Measurements from ENCODE around the gene ZBTB7C. TPM values are rescaled to one million over a fixed set of nuclear protein-coding genes. Genes with fewer than 3 reads are reported as not detected.
"Not testable (repeated sequence)": the region's sequence is repeated elsewhere in the genome, so short reads cannot be mapped to it uniquely, and the experiment has no call there.

Gene ZBTB7C
- 0.81 and 0.98 TPM in 2 replicates for total RNA-seq

DNA sequence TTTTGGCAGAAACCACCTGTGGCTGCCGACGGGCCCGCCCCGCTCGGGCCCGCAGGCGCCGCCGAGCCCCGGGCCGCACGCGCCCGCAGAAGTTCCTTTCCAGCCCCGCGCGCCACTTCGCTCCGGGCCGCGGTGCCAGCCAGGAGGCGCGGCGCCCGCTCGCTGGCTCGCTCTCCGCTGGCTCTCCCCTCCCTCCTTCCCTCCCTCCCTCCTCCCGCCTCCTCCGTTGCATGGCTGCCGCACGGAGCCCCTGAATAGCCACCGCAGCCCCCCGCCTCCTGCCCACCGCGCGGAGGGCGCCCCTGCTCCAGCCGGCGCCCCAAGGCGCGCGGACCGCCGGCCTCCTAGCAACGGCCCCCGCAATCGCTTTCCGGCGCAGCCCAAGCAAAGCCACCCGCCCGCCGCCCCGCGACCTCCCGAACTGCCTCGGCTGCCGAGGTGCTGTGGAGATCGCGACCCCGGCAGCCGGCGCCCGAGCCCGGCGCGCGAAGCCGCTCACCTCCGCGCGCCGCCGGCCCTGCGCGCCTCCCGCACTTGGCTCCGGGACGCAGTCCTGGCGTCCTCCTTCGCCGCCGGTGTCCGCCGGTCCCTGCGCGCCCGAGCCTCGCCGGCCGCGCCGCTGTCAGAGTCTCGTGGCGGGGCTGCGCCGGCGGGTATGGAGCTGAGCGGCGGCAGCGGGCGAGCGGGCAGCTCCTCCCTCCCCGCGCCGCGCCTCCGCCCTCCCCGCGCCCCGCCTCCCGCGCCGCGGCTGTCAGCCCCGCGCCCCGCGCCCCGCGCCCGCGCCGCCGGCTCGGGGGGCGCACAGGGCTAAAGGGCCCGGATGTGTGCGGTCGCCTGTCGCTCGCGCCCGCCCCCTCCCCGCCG lies at the start of gene ZBTB7C:
Gene ZBTB7C, minus strand, starts transcription at position 657 of the 864 bp plus-strand sequence.
- intact Hi-C loops (cut with micrococcal nuclease) = loop anchor here (5.0 kb wide), 1 partner anchor 182 kb away; no protein-coding TSS in a partner anchor

DNA sequence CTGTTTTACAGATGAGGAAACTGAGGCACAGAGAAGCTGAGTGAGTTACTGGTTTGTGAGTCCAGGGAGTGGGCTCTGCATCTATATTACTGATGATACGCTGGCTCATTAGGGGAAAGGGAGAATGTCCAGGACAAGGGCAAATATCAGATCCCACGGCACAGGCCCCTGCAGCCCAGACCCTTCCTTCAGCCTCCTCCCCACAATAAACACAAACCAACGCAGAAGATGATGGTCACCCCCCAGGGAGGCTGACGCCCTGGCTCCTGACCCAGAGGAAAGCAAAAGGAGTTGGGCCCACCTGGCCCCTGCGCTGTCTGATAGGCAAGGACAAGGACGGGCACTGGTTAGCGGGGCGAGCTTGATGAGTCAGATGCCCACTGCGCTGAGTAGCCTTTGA lies 47.7 kb upstream of the ZBTB7C start:
- intact Hi-C loops (cut with micrococcal nuclease) = no loop called here

DNA sequence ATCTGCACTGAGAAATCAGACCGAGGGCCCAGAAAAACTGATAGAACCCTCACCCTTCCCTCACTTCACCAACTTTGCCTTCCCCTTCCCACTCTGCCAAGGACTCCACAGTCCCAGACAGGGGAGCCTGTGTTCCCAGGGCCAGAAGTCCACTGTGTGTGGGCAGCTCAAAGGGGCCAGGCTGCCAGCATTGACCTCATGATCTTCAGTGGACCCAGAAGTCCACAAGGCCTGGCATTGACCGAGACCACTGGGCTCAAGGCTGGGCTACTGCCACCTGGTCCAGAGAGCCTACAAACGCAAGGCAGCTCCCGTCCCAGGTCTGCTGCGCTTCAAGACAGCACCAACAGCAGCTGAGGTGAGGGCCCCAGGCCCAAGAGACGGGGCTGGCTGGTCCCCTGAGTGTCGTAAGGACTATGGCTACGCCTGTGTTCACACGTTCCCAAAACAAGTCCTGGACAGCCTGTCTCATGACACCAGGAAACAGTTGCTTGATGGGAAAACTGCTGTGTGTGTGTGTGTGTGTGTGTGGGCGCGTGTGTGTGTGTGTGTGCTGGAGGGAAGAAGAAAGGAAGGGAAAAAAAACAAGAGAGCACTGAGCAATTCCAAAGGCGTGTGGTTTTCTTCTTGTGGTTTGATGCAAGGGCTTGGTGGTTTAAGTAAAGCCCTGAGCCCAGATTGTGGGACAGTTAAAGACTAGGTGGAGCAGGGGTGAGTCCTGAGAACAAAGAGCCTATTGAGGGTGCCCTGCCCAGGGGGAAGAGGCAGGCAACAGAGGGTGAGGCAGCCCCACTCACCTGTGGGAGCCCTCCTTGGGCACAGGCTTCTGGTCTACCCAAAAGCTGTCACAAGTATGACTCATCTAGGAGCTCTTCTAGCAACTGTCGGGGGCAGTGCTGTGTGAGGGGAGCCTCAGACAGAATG lies 46.6 kb upstream of the ZBTB7C start:
- intact Hi-C loops (cut with micrococcal nuclease) = no loop called here

DNA sequence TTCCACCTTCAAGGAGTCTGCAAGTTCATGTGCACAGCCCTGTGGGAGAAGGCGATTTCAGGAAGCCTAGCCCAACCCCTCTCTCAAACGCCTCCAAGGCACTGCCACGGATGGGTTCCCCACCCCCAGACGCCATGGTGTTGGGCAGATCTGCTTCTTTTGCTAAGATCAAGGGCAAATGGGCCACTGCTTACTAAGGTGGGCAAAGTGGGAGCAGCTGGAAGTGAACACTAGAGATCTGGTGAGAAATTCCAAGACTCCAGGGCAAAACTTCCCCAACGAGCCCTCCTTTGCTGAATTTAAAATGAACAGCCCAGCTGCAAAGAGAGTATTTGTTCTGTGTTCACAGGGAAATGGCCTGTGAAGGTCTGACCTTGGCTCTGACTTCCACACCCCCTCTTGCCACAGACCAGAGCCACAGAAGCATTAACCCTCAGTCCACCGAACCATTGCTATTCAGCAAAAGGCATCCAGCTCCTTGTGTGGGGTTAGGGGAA lies 45.1 kb upstream of the ZBTB7C start:
- intact Hi-C loops (cut with micrococcal nuclease) = no loop called here

DNA sequence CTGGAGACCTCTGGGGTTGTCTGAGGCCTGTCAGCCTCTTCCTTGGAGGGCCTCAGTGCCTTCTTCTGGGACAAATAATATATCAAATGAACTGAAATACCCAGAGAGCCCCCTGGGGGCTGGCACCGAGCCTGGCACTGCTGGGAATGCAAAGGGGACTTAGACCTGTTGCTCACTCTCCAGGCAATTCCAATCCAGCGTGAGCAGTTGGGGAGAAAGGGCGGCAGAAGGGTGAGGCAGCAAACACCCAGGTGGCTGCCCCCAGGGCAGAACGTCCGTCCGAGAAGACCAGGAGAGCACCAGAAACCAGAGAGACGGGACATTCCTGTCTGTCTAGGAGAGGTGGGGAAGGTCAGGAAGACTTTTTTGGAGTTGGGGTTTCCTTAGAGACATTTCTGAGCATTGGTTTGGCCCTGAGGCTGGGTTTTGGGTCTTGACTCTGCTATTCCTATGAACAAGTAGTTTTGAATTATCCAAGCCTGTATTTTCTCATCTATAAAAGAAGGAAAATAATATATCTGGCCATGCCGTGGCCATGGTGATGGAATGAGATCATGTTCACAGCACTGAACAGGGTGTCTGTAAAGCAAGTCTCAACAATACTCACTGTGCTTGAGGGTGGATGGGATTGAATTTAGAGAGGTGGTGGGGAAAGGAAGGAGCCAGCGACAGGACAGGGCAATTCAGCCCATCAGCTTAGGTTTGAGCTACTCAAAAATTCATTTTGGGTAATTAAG lies 44.3 kb upstream of the ZBTB7C start:
- intact Hi-C loops (cut with micrococcal nuclease) = no loop called here

DNA sequence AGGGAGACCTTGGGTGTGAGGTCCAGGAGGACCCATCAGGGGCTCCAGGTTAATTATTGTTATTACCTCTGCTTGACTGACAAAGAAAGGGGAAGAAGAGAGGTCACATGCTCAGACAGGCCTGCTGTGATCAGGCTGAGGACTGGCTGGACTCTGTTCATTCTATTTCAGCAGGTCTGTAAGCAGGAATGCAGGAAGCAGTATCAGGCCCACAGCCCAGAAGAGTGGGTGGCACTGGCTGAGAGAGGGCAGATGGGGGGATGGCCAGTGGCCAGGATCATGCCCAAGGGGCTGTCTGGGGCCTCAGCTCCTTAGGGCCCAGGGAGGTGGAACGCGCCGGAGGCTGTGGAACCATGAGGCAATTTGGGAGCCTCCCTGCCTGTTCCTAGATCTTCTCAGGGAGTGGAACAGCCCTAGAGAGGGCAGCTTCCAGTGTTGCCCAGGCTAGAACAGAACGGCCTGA lies 43.7 kb upstream of the ZBTB7C start:
- intact Hi-C loops (cut with micrococcal nuclease) = no loop called here

DNA sequence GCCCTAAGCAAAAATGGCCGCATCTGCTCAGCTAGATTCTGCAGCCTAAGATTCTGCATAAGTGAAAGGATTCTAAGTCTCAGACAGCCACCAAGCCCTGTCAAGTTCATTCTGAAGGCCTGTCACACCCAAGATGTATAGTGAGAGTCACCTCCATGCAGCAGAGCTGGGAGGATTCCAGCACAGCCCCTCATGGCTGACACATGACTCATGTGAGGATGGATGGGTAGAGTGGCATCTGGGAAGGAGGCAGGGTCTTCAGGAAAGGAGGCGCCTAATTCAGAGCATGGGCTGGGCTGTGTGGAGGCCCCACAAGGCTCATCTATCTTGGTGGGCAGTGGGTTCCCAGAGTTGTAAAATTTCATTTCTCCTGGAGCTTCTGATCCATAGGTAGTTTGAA lies 41.5 kb upstream of the ZBTB7C start:
- intact Hi-C loops (cut with micrococcal nuclease) = no loop called here

DNA sequence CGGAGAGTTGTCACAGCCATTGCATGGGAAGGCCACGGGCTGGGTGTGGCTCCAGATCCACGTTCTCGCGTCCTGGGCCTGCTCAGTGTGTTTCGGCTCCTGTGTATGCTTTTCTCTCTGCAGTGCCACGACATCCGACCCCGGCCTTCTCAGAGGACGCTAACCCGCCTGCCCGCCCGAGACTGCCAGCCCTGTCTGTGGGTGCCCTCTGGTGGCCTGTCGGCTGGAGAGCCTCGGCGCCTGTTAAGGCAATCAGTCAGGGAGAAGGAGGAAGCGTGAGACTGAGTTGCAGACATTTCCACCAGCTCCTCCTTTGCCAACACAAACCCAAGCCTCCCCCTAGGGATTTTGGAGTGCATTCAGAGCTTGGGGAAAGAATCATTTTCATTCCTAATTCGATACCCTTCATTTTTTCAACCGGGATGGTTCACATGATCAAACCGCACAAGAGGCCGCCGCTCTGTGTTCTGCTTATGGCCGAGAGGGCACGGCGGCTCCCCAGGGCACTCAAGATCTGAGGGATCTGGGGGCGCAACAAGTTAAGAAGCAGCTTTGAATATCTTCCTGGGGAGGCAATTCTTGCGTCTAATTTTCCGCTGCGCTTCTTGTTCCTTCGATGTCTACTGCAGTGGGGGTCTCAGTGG lies 37.5 kb upstream of the ZBTB7C start:
- intact Hi-C loops (cut with micrococcal nuclease) = loop anchor here (1.0 to 5.0 kb wide), 4 partner anchors 144 to 674 kb away; no protein-coding TSS in a partner anchor

DNA sequence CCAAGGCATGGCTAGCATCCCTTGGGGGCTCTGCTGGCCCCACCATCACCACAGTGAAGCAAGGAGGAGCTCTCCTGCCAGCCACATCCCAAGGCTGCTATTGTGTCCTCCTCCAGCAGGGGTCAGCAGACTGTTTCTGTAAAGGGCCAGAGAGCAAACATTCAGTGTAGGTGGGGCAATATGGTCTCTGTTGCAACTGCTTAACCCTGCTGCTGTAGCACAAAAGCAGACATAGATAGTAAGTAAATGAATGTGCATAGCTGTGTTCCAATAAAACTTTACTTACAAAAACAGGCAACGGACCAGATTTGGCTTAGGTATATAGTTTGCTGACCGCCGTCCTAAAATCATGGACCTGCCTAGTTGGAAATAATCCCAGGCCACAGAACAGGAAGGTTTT lies 36.4 kb upstream of the ZBTB7C start:
- intact Hi-C loops (cut with micrococcal nuclease) = loop anchor here (1.0 to 5.0 kb wide), 3 partner anchors 20 to 143 kb away; no protein-coding TSS in a partner anchor

DNA sequence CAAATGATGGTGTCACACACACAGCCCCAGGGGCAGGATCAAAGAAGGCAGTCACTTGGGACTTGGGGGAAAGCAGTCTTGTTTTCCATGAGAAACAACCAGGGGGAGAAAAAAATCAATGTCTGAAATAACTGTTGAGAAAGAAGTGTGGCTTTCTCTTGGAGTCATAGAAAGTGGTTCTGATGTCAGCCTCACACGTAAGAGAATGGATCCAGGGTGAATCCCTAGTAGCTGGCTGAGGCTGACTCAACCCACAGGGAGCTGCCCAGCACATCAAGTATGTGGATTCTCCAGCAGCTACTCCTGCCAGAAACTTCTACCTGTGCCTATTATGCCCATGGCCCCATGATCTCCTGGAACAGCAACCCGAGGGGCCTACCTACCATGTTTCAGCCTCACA lies 33.6 kb upstream of the ZBTB7C start:
- intact Hi-C loops (cut with micrococcal nuclease) = no loop called here

DNA sequence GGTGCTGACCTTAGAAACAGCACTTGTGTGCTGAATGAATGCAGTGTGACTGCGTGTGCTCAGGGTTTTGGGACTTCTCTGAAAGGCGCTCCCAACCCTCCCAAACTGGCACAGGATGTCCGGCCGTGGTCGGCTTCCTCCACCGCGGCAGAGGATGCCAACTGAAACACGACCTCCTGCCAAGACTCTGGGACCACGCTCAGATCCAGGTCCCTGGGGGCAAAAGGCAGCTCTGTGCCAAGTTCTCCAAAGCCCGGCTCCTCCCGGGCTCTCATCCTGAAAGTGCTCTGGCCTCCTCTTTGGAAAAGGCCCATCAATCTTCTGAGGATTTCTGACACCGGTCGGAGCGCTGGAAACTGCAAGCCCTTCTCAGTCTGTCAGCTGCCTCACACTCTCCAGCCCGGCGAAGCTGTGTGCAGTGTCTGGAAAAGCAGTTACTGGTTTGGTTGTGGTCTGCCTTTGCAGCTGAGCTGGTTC lies 32.3 kb upstream of the ZBTB7C start:
- intact Hi-C loops (cut with micrococcal nuclease) = no loop called here

DNA sequence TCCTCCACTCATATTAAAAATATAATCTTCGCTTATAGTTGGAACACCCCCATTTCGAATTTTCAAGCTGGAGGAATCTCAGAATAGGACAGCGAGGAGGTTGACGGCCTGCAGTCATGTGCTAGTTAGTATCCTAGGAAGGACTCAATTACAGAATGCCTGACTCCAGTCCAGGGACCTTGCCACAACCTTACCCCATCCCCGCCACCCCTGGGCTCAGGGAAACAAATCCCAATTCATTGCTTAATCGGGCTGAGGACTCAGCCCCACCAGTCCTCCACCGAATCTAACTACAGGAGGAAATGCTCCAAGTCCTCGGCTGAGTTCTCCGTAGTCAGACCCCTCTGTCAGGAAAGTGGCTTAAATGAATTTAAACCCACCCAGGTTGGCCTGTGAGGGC lies 31.7 kb upstream of the ZBTB7C start:
- intact Hi-C loops (cut with micrococcal nuclease) = no loop called here

DNA sequence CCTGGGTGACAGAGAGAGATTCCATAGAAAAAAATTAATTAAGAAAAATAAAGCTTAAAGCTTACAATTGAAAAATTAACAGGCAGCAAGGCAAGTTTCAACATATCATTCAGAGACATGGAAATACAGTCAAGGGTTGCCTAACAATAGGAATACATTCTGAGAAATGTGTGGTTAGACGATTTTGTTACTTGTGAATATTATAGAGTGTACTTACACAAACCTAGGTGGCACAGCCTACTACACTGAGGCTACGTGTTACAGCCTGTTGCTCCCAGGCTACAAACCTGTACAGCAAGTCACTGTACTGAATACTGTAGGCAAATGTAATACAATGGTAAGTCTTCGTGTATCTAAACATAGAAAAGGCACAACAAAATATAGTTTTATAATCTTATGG lies 27.7 kb upstream of the ZBTB7C start:
- intact Hi-C loops (cut with micrococcal nuclease) = no loop called here

DNA sequence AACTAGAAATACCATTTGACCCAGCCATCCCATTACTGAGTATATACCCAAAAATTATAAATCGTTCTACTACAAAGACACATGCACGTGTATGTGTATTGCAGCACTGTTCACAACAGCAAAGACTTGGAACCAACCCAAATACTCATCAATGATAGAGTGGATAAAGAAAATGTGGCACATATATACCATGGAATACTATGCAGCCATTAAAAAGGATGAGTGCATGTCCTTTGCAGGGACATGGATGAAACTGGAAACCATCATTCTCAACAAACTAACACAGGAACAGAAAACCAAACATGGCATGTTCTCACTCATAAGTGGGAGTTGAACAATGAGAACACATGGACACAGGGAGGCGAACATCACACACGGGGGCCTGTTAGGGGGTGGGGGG lies 25.2 kb upstream of the ZBTB7C start:
- intact Hi-C loops (cut with micrococcal nuclease) = not testable (repeated sequence)

DNA sequence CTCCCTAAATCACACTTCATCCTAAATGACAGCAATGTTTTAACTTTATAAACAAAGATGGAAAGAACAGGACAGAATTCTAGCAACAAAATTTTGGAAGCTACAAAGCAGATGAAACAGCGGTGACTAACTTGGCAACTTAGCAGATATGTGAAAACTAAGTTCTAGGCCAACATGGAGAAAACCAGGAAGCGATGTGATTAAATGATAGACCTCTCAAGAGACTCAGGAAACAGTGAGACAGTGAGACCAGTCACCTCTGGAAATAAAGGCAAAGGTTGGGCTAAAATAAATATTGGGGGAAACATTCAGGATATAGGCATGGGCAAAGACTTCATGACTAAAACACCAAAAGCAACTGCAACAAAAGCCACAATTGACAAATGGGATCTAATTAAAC lies 24.4 kb upstream of the ZBTB7C start:
- intact Hi-C loops (cut with micrococcal nuclease) = no loop called here

DNA sequence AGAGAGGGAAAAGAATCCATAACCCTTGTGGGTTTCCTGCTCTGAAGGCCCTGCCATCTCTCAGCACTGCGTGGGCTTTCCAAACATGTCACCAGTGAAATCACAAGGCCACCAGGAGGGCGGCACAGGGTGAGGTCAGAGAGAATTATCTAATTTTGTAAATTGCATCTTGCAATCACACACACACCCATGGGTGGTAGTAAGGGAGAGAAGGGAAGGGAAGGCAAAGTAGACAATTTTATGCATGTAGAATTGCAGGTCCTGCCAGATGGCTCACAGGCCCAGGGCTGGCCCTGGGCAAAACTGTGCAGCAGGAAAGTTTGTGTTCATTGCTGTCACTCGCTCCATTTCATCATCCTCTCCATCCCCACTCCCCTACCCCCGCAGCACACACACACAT lies 21.0 kb upstream of the ZBTB7C start:
- intact Hi-C loops (cut with micrococcal nuclease) = no loop called here

DNA sequence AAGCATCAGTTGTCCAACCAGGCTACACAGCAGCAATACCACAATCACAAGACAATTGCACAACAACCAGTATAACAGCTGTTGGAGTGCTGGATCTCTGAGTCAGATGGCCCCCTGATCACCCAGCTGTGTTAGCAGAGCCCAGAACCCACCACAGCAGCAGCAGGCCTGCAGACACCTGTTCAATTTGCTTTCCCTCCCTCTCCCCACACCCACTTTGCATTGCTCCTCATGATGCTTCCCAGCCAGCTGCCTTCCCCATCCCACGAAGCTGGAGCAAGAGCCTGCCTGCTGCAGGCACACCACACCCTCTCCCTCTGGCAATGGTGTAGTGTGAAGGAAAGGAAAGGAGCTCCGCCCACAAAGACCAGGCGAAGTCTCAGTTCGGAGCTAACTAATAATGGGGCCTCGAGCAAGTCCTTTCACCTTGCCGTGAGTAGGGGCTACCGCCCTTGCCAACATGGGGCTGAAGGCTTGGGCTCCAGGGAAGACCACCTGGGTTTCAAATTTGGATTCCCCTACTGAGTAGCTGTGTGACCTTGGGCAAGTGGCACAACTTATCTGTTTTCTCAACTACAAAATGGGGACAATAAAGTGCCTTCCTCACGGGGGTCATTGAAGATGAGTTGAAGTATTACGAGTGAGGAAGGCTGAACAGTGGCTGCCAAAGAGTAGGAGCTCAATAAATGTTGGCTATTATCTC lies 19.4 kb upstream of the ZBTB7C start:
- intact Hi-C loops (cut with micrococcal nuclease) = no loop called here

DNA sequence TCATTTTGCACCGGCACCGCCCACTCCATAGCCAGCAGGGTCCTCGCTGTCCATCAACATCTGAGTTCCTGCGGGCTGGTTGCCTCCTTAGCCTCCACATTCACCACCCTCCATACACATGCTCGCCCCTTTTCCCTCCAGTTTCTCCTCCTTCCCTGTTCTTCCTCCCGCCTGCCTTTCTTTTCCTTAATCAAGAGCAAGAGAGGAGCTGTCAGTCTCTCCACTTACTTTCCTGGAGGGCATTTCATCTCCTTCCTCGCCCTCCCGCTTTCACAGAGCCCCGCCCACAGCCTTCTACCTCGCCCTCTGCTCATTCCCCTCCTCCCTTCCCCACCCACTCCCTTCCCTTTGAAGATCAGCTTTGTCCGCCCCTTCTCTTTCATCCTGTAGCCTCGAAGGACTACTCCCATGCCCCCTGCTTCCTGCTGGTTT lies 13.8 kb upstream of the ZBTB7C start:
- intact Hi-C loops (cut with micrococcal nuclease) = no loop called here

DNA sequence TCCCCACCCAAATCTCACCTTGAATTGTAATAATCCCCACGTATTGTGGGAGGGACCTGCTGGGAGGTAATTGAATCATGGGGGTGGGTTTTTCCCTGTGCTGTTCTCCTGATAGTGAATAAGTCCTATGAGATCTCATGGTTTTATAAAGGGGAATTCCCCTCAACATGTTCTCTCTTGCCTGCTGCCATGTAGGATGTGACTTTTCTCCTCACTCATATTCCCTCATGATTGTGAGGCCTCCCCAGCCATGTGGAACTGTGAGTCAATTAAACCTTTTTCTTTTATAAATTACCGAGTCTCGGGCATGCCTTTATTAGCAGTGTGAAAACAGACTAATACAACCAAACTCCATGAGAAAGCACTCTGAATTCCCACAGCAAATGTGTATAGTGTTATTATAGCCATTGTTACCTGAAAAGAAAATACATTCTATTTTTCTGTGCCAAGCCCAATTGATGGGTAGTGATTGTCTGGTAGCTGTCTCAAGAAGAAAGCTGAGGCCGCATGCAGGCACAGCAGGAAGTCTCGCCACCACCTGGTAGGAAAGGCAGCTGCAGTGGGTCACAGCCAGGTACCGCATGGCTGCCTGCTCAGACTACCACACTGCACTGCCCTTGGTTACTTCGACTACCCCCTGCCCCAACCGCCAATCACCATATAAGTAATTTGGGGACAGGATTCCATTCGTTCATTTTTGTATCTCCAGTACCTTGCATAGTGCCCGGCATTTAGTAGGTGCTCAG lies 10.3 kb upstream of the ZBTB7C start:
- intact Hi-C loops (cut with micrococcal nuclease) = loop anchor here (10.0 kb wide), 1 partner anchor 285 kb away; no protein-coding TSS in a partner anchor

Data from T-helper 1 cell treated with Interleukin-12 subunit alpha and Interleukin-12 subunit beta and Interleukin-4 antibody, amounts not matched to agents 30 ng/mL and 1 ng/mL, for 36 hours (primary cell).